NCI-H748 (cell line): ENCODE data around the gene CREB1.

Experiments used
- DNase-seq: peaks from one replicate; lab custom pipeline; 2025; ENCODE audit not compliant: unreplicated experiment; lab: John Stamatoyannopoulos, UW

Gene CREB1

GRCh38 chr2:207540431-207540830, 10.7 kb downstream of the CREB1 start:
- DNase-seq, result no peak

GRCh38 chr2:207541933-207542332, 12.2 kb downstream of the CREB1 start:
- DNase-seq, result no peak

DNA sequence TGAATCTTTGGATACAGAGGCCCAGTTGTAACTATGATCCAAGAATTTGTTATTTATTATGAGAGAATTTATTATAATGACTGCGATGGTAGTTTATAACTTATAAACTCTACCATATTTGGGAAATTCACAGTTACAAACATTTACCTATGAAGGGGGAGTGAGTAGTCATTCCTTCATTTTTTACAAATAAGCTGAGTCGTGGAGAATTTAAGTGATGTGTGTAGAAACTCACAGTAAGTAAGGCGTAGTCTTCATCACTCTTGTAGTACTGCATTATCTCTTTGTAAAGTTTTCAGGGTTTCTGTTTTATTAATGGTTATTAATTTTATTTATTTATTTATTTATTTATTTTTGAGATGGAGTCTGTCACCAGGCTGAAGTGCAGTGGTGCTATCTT, 13.5 kb downstream of the CREB1 start:
- DNase-seq, result no peak

DNA sequence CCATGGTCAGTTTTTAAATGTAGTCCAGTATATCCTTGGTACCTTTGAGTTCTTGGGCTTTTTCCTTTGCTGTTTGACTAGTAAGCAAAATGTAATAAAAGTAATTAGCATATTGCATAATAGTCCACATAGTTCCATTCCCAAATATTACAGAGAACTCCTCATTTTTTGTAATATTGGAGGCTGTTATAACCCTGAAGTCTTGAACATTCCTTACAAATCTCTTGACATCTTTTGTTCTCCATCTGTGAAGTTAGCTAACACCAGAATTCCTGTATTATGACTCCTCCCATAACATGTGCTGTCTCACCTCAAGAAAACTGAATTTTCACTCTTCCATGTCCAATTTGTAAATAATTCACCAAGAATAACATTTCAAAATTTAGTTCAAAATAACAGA, 17.1 kb downstream of the CREB1 start:
- DNase-seq, result no peak

DNA sequence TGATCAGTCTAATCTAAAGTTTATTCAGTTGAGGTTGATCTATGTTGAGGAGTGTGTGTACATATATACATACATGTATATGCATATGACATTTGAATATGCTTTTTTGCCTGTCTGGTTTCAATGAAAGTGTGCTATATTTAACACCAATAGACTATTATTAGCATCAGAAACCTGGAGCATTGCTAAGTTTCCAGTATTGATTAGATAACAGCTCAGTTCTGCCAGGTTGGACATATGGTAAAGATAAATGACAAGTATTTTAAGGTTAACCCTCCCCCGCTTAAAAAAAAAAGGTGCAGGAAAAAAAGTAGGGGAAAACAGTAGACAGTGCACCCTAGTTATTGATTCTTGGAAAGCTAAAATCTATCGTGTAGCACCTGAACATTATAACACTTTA, 19.4 kb downstream of the CREB1 start:
- DNase-seq, result no peak

GRCh38 chr2:207558079-207558491, 28.3 kb downstream of the CREB1 start:
- DNase-seq, result no peak

DNA sequence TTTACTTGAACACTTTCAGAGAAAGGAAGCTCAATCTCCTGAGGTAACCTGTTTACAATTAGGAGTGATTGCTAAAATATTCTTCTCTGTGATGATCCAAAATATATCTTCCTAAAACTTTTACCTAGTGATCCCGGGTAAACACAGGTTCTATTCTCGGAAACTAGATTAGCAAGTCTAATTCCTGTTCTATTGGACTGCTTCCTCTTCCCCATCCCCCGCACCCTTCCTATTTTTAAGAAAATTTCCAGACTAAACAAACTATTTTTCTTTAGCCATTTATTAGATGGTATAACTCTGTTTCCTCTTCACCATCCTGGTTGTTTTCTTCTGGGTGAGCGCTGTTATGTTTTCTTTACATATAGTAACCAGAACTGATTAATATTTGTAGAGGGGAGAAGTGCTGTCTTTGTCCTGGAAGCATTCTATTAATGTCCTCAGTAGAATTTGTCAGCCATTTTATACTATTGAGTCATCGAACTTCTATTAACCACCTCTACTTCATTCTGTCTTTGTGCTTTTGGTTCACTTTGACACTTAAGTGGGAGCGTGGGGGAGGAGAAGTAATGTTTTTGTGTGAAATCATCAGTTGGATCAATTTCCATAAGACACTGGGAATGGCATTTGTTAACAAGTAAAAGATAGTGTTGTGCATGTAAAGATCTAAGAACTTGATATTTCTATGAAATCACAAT, 31.8 kb downstream of the CREB1 start:
- DNase-seq, result no peak

DNA sequence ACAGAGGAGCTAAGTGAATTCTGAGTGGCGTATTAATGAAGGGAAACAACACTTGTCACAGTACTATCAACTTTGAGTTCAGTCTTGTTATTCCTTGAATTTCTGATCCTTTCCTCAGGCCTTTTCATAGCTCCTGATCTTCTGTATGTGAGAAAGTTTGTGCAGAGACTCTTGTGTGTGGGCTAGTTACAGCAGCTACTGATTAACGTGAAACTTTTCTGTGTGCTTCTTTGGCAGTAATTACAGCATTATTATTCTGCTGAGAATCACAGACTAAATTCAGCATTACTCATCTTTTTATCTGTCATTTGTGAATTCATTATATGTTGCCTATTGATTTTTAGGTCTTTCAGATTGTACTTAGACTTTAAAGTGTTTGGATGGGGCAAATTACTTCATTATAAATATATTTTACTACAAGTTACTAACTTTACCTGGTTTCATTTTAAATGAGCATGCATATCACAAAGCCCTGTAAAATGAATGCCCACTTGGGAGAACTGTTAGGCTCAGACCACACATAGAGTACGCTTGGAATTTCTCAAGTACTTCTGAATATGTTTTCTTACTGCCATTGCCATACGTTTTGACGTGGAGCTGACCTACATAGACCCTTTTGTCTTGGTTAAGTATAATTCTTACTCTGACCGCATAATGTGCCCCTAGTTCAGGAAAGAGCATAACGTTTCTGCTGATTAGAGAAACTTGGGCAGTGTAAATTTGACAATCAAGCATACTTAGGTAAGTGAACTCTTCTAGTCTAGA, 36.2 kb downstream of the CREB1 start:
- no peak for DNase-seq

DNA sequence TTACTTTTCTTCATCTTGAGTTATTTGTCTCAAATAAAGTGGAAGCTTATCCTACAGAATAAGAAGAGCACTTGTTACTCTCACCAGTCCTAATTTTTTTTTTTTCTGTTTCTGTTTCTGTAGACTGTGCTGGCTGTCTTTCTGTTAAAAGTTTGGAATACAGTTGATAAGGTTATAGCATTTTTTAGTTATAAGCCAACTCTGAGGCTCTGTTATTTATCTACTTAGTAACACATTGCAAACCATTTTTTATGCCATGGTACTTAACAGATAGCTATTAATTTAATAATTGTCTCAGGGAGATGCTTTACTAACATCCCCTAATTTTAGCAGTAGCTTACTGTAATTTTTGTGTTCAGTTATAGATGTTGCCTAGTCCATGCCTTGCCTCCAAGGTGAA, 37.9 kb downstream of the CREB1 start:
- DNase-seq, result no peak

DNA sequence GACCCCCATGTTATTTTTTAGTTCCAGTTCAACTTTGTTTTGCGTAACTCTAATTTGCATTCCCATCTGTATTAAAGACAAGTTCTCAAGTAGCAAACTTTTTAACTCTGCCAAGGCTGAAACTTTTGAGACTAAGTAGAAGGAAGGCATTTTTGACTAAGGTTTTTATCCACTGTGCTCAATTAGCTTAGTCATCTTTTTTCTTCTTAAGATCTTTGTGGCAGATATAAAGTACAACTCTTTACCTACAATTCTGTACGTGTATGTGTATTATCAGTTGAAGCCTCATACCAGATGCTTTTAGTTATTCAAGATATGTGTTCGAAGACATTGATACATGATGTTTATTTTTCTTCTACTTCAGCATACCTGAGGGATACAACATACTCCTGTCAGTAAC, 41.6 kb downstream of the CREB1 start:
- DNase-seq, result no peak

DNA sequence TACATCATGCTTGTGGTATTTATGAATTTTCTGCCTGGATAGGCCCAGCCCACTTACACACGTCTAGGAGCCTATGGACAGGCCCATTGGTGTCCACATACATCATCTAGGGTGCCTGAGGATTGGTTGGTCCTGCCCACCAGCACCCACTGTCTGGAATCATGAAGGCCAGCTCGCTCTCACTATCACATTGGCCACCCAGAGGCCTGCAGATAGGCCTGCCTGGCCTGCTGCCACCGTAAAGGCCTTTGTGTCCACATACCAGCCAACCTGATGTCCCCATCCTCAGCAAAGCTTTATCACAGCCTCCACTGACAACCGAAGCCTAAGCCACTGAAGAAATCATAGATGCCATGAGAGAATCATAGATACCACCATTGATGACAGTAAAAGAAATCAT, 55.2 kb downstream of the CREB1 start:
- DNase-seq, result no peak

- DNase-seq, result no peak
These were observed 57.5 kb downstream of the CREB1 start for GRCh38 chr2:207587305-207587704.

DNA sequence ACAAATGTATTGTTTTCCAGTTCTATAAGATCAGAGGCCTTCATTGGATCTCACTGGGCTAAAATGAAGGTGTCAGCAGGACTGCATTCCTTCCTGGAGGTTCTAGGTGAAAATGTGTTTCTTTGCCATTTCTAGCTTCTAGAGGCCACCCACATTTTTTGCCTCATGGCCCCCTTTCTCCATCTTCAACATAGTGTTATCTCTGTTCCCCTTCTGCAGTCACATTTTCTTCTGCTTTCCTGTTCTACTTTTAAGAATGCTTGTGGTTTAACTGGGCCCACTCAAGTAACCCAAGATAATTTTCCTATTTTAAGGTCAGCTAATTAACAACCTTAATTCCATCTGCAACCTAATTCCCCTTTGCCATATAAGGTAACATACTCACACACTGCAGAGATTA, 59.4 kb downstream of the CREB1 start:
- no peak for DNase-seq

GRCh38 chr2:207593277-207593676, 63.5 kb downstream of the CREB1 start:
- no peak for DNase-seq

- DNase-seq, result no peak
These were observed 64.5 kb downstream of the CREB1 start for GRCh38 chr2:207594264-207594663.

GRCh38 chr2:207594731-207595130, 65.0 kb downstream of the CREB1 start:
- DNase-seq, result no peak

DNA sequence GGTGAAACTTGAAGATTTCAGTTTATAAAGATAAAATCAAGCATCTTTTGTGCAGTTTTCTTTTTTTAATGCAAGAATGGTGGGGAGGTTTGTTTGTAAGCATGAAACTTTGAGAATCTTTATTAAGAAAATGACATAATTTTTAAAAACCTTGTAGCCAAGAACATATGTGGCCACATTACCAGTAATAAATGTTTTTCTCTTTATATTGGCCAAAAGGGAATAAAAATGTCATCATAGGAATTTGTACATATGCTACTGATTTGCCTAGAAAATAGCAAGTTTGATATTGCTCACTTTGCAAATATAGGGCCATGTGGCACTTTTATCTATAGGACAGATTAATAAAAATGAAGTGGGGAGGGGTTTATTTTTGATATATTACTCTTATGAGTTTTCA, 69.9 kb downstream of the CREB1 start:
- DNase-seq, result no peak

DNA sequence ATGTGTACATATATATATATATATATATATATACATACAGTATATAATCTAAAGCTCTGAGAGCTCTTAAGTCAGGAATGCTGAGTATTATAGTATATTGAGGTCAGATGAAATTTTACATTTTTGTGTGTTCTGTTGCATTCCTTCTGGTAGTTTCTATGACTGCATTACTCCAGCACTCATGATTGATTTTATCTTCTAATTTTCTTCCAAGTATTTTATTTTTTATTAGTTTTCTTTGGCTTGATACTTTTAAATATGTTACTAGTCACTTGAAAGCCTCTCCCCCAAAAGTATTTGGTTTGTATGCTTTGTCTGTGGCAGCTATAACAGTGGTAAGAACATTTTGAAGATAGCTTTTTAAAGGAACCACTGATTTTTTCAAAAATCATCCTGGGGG, 70.5 kb downstream of the CREB1 start:
- no peak for DNase-seq

DNA sequence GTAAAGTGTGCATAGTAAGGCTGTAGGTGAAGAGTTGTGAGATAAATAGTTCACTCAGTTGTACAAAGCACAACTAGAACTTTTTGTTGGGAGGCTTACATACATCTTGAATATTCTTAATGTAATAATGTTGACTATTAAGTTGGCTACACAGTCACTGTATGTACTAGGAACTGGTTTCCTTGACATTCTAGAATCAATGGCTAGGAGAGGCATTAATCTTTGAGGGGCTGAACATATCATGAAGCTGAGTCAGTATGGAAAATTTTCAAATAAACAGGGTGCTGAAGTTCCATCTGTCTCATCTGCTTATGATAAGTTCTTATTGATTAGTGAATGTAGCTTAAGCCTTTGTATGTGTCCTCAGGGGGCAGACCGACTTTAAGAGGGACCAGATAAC, 72.0 kb downstream of the CREB1 start:
- DNase-seq, result no peak

DNA sequence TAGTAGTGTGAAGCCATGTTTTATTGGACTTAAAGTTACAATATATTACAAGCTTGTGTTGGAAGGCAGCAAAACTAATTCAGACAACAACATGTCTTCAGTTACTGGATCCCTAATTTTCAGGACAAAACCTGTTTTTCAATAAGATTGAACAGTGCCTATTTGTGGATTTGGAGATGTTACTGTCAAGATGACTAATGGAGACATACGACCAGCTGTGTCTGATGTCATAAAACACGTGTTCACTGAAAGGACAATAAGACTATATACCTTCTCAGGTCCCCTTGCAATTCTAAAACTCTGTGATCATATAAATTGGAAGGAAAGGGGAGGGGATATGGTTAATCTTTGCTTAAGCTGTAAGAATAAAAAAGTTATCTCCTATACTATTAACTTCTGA, 73.7 kb downstream of the CREB1 start:
- no peak for DNase-seq

DNA sequence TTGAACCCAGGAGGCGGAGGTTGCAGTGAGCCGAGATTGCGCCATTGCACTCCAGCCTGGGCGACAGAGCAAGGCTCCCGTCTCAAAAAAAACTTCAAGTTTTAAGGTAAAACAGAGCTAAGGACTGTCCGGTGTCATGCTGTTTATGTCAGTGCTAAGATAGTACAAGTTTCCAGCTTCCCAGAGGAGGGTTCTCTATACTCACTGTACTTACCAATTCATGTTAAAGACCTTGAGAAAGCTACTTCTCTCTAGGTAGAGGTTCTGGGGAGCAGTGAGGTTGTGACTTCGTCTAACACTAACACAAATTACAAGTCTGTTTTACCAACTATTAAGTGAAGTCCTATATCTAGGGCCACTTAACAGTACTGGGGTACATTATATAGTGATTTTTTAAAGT, 76.6 kb downstream of the CREB1 start:
- DNase-seq, result no peak

DNA sequence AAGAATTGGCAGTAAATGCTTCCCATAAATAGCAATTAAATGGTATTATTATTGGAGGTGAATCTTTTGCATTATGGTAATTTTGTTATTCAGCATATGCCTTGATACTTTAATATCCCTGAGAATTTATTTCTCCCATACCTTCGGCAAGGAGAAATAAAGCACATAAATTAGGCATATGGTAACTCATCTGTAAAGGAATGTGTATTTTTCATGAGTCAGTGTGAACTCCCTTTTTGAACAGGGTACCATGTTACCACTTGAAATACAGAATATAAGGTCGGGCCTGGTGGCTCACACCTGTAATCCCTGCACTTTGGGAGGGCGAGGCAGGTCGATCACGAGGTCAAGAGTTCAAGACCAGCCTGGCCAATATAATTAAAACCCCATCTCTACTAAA, 77.1 kb downstream of the CREB1 start:
- DNase-seq, result no peak

DNA sequence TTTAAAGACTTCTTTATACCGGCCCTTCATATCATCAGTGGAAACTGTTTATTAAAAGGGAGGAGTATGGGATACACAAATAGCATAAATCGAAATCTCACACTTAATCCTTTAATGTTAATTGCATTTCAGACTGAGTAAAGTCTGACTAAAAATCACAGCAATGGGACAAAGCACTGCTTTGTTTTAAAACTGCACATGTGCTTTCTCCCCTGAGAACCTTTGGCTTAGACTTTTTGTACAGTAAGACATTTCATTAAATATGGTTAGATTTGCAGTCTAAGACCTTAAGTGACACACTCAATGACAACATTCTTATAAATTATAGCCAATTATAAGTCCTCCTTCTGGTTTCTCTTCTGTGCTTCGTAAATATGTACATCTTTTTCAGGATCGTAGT, 83.0 kb downstream of the CREB1 start:
- DNase-seq, result no peak
